ENCODE measurements around the gene KANK2. TPM values are rescaled to one million over a fixed set of nuclear protein-coding genes. Genes with fewer than 3 reads are reported as not detected.
A peak's percentile ranks its signal among the peaks of the same experiment; 100 is the strongest.

Gene KANK2
- total RNA-seq, 1 donor from 2014 or later, result 23.0 TPM

DNA sequence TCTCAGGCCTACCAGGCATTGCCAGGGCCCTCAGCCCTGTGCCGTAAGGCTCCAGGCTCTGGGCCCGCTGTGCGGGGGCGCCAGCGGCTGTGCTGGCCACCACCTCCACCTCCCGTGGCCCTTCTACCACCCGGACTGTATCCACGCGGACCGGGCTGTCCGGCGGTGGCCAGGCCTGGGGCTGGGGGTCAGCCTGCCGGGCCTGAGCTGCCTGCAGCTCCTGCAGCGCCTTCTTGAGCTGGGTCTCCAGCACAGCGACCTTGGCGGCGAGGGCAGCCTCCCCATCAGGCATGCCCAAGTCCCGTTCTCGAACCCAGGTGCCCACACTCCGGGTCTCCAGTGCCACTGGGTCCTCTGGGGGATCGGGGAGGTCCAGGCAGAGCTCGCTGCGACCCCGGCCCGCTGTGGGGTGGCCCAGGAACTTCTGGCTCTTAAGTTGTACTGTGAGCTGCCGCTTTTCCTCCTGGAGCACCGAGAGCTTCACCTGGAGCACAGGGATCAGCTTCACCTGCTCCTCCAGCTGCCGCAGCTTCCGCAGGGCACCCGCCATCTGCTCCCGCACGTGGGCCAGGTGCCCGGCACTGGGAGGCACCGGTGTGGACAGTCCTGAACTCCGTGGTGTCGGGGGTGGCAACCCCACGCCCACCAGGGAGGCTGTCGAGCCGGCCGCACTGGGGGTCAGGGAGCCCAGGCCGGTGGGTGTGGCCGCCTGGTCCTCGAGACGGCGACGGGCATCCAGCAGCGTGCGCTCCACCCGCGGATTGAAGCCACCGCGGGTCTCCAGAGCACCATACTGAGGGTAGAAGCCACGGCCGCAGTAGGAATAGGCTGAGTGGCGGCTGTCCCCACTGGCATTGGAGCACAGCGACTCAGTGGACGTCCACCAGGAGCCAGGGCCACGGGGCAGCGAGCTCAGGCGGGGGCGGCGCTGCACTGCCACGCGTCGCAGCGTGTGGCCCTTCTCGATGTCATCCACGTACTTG is 4.1 kb downstream of the KANK2 start:
- no peak overlapping the region for H3K4me3 Mint-ChIP-seq (ENCODE audit: unreplicated experiment)
- no peak overlapping the region for H3K27ac Mint-ChIP-seq (ENCODE audit: unreplicated experiment)
- H3K27me3 Mint-ChIP-seq (ENCODE audit: unreplicated experiment), result no peaks in the 10 kb centered on the region
- no peaks in the 10 kb centered on the region for H3K36me3 Mint-ChIP-seq (ENCODE audit: unreplicated experiment)
- peaks cover 3% of the 10 kb centered on the region for H3K9me3 Mint-ChIP-seq (ENCODE audit: unreplicated experiment)
- TF ChIP-seq, protein P1, sequence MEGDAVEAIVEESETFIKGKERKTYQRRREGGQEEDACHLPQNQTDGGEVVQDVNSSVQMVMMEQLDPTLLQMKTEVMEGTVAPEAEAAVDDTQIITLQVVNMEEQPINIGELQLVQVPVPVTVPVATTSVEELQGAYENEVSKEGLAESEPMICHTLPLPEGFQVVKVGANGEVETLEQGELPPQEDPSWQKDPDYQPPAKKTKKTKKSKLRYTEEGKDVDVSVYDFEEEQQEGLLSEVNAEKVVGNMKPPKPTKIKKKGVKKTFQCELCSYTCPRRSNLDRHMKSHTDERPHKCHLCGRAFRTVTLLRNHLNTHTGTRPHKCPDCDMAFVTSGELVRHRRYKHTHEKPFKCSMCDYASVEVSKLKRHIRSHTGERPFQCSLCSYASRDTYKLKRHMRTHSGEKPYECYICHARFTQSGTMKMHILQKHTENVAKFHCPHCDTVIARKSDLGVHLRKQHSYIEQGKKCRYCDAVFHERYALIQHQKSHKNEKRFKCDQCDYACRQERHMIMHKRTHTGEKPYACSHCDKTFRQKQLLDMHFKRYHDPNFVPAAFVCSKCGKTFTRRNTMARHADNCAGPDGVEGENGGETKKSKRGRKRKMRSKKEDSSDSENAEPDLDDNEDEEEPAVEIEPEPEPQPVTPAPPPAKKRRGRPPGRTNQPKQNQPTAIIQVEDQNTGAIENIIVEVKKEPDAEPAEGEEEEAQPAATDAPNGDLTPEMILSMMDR (IDR thresholded peaks at IDR 0.05; ENCODE audit: partially characterized antibody, unreplicated experiment), result no peak
- H3K4me1 Mint-ChIP-seq (ENCODE audit: low read depth, unreplicated experiment), result no peaks in the 10 kb centered on the region
- DNase-seq, result no peak

DNA sequence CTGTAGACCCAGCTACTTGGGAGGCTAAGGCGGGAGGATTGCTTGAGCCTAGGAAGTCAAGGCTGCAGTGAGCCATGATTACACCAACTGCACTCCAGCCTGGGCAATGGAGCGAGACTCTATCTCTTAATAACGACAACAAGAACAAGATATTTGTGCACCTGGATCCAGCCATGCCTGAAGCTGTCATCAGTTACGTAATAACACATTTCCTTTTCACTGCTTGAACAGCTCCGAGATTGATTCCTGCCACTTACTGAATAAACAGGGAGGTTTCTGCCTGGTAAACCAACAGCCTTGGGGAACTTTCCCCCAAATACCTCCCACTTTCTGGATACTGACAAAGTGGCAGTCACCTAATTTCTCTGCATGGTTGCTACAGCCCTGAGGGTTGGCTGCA is 5.4 kb downstream of the KANK2 start:
- Mint-ChIP-seq H3K27ac (ENCODE audit: unreplicated experiment) (peak overlapping the region; percentile 55), H3K4me1 (ENCODE audit: low read depth, unreplicated experiment) (no peaks in the 10 kb centered on the region), H3K27me3 (ENCODE audit: unreplicated experiment) (no peaks in the 10 kb centered on the region), H3K4me3 (ENCODE audit: unreplicated experiment) (no peak overlapping the region), H3K9me3 (ENCODE audit: unreplicated experiment) (peaks cover 3% of the 10 kb centered on the region), H3K36me3 (ENCODE audit: unreplicated experiment) (peaks cover 4% of the 10 kb centered on the region)
- TF ChIP-seq, protein P1 (IDR thresholded peaks at IDR 0.05; ENCODE audit: partially characterized antibody, unreplicated experiment), result no peak
- no peak for DNase-seq

DNA sequence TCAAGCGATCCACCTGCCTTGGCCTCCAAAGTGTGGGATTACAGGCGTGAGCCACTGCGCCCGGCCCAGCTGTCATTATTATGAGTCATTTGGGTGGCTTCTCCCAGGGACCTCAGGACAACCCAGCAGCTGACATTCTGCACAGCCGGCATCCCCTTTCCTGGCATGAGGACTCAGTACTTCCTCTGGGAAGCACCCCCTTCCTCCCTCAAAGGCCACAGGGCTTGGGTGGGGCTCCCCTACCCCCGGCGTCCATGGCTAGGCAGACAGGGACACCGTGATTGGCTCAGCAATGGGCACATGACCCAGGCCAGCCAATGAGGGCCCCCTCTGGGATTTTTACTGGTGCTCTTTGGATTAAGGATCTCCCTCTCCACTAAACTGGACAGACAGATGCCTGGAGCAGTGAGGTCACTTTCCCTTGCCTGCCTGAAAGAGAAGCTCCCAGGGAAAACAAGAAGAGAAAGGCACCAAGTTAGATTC is 6.0 kb downstream of the KANK2 start:
- no peaks in the 10 kb centered on the region for H3K27me3 Mint-ChIP-seq (ENCODE audit: unreplicated experiment)
- H3K9me3 Mint-ChIP-seq (ENCODE audit: unreplicated experiment), result peaks cover 2% of the 10 kb centered on the region
- DNase-seq, result peak; percentile 66
- H3K27ac Mint-ChIP-seq (ENCODE audit: unreplicated experiment), result peak overlapping the region; percentile 55
- no peaks in the 10 kb centered on the region for H3K4me1 Mint-ChIP-seq (ENCODE audit: low read depth, unreplicated experiment)
- TF ChIP-seq, protein P1 (IDR thresholded peaks at IDR 0.05; ENCODE audit: partially characterized antibody, unreplicated experiment), result no peak
- H3K4me3 Mint-ChIP-seq (ENCODE audit: unreplicated experiment), result no peak overlapping the region
- H3K36me3 Mint-ChIP-seq (ENCODE audit: unreplicated experiment), result peaks cover 4% of the 10 kb centered on the region

DNA sequence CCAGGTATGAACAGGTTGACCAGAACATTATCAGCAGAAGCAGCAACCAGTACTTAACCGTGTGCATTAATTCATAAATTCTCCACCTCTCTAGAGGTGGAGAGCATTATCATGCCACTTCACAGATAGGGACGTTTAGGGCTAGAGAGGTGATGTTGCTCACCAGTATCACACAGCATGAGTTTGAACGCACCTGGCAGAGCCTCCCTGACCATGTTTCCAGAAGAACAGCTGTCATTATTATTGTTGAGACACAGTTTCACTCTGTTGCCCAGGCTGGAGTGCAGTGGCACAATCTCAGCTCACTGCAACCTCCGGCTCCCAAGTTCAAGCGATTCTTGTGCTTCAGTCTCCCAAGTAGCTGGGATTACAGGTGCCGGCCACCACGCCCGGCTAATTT is 6.8 kb downstream of the KANK2 start:
- Mint-ChIP-seq H3K4me3 (ENCODE audit: unreplicated experiment) (no peak overlapping the region), H3K36me3 (ENCODE audit: unreplicated experiment) (peaks cover 4% of the 10 kb centered on the region), H3K9me3 (ENCODE audit: unreplicated experiment) (peaks cover 3% of the 10 kb centered on the region), H3K4me1 (ENCODE audit: low read depth, unreplicated experiment) (no peaks in the 10 kb centered on the region), H3K27ac (ENCODE audit: unreplicated experiment) (peak overlapping the region; percentile 17), H3K27me3 (ENCODE audit: unreplicated experiment) (no peaks in the 10 kb centered on the region)
- no peak for DNase-seq
- TF ChIP-seq, protein P1 (IDR thresholded peaks at IDR 0.05; ENCODE audit: partially characterized antibody, unreplicated experiment), result no peak

DNA sequence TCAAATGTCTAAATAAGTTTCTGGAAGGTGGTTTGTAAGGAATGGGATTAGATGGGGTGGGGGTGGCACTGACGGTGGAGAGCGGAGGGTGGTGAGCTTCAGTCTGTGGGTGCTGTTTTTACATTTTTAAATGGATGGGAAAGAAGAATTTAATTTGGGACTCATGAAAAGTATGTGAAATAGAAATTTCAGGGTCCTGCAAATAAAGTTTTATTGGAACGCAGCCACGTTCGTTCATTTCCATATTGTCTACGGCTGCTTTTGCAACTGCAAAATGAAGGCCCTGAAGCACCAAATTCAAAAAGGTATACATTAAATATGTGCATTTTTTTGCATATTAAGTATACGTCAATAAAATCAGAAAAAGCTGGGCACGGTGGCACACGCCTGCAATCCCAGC is 9.9 kb downstream of the KANK2 start:
- DNase-seq, result no peak
- Mint-ChIP-seq H3K27ac (ENCODE audit: unreplicated experiment) (peak overlapping the region; percentile 10), H3K36me3 (ENCODE audit: unreplicated experiment) (peaks cover 10% of the 10 kb centered on the region), H3K9me3 (ENCODE audit: unreplicated experiment) (peaks cover 3% of the 10 kb centered on the region), H3K4me3 (ENCODE audit: unreplicated experiment) (no peak overlapping the region), H3K27me3 (ENCODE audit: unreplicated experiment) (no peaks in the 10 kb centered on the region), H3K4me1 (ENCODE audit: low read depth, unreplicated experiment) (no peaks in the 10 kb centered on the region)
- TF ChIP-seq, protein P1 (IDR thresholded peaks at IDR 0.05; ENCODE audit: partially characterized antibody, unreplicated experiment), result no peak

Measured in glutamatergic neuron (in vitro differentiated cells).